ENCODE results near the gene UNC45B. TPM values are rescaled to one million over a fixed set of nuclear protein-coding genes. Genes with fewer than 3 reads are reported as not detected.
"Not testable (repeated sequence)": the region's sequence is repeated elsewhere in the genome, so short reads cannot be mapped to it uniquely, and the experiment has no call there.

Gene UNC45B
- total RNA-seq, 4 donors from 2014 or later, result 0.06 TPM; not detected in 3

DNA sequence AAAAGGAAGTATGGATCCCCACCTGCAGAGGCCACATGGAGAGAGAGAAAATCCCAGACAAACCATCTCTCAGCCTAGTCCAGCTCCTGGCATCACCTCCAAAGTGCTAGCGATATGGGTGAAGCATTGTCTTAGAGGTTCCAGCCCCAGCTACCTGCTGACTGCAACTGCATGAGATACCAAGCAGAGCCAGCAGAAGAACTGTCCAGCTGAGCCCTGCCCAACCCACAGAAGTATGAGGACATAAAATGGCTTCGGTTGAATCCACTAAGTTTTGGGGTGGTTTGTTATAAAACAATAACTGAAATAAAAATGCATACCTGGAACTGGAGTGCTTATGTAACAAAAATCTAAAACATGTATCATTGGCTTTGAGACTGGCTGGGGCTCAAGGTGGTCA lies 74.8 kb downstream of the UNC45B start:
- ATAC-seq (ENCODE audit: low FRiP score), result no peak
- no peak for DNase-seq (ENCODE audit: low spot score)
- TF ChIP-seq, protein P1, sequence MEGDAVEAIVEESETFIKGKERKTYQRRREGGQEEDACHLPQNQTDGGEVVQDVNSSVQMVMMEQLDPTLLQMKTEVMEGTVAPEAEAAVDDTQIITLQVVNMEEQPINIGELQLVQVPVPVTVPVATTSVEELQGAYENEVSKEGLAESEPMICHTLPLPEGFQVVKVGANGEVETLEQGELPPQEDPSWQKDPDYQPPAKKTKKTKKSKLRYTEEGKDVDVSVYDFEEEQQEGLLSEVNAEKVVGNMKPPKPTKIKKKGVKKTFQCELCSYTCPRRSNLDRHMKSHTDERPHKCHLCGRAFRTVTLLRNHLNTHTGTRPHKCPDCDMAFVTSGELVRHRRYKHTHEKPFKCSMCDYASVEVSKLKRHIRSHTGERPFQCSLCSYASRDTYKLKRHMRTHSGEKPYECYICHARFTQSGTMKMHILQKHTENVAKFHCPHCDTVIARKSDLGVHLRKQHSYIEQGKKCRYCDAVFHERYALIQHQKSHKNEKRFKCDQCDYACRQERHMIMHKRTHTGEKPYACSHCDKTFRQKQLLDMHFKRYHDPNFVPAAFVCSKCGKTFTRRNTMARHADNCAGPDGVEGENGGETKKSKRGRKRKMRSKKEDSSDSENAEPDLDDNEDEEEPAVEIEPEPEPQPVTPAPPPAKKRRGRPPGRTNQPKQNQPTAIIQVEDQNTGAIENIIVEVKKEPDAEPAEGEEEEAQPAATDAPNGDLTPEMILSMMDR (IDR thresholded peaks at IDR 0.05), result no peak

DNA sequence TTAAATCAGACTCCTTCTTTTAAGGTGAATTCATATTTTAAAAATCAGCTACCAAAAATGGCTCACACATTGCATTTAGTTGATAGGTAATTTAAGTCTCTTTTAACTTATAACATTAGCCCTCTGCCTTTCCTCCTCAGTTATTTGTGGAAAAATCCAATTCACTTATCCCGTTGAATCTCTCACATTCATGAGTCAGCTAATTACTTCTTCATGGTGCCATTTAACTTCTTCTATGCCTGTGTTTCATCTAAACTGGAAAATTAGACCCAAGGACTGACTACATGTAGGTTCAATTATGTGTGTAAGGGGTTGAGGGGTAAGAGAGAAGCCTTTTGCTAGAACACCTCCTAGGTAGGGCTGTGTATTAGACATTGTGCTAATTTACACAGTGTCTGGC lies 76.8 kb downstream of the UNC45B start:
- DNase-seq (ENCODE audit: low spot score), result no peak
- ATAC-seq (ENCODE audit: low FRiP score), result no peak
- TF ChIP-seq, protein P1 (IDR thresholded peaks at IDR 0.05), result no peak

DNA sequence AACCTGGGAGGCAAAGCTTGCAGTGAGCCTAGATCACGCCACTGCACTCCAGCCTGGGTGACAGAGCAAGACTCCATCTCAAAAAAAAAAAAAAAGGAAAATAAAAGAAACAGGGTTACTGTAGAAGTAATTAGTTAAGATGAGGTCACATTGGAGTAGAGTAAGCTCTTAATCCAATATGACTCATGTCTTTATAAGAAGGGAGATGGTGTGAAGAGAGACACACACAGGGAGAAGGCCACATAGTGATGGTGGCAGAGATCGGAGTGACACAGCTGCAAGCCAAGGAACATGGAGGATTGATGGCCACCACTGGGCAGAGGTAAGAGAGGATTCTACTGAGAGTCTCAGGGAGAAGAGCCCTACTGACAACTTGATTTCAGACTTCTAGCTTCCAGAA lies 79.9 kb downstream of the UNC45B start:
- TF ChIP-seq, protein P1 (IDR thresholded peaks at IDR 0.05), result no peak
- no peak for ATAC-seq (ENCODE audit: low FRiP score)
- DNase-seq (ENCODE audit: low spot score), result no peak

DNA sequence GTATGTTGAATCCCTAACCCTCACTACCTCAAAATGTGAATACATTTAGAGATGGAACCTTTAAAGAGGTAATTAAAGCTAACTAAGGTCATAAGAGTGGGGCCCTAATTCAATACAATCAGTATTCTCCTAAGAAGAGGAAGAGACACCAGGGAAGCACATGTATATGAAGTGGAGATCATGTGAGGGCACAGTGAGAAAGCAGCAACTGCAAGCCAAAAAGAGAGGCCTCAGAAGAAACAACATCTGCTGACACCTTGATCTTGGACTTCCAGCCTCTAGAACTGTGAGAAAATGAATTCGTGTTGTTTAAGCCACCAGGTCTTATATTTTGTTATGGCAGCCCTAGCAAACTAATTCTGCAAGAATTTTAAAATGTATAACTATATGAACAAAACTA lies 82.0 kb downstream of the UNC45B start:
- ATAC-seq (ENCODE audit: low FRiP score) (no peak), DNase-seq (ENCODE audit: low spot score) (no peak)
- TF ChIP-seq, protein P1 (IDR thresholded peaks at IDR 0.05), result no peak

DNA sequence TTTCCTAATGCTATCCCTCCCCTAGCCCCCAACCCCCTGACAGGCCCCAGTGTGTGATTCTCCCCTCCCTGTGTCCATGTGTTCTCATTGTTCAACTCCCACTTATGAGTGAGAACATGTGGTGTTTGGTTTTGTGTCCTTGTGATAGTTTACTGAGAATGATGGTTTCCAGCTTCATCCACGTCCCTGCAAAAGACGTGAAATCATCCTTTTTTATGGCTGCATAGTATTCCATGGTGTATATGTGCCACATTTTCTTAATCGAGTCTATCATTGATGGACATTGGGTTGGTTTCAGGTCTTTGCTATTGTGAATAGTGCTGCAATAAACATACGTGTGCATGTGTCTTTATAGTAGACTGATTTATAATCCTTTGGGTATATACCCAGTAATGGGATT lies 86.7 kb downstream of the UNC45B start:
- ATAC-seq (ENCODE audit: low FRiP score); DNase-seq (ENCODE audit: low spot score): not testable (repeated sequence)

DNA sequence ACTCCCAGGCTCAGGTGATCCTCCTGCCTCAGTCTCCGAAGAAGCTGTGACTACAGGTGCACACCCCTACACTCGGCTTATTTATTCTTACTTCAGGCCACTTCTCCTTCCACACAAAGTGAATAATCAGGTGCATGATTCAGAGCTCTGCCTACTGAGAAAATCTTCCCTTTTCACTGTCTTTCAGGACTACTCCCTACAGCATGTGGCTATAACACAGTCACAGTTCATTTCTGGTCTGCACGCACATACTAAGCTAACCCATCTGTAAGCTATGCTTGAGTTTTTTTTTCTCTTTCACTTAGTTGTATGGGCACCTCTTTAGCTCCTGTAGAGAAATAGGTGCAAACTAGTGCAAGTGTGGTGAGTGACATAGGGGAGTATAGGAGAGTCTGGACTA lies 87.7 kb downstream of the UNC45B start:
- ATAC-seq (ENCODE audit: low FRiP score), result no peak
- no peak for DNase-seq (ENCODE audit: low spot score)
- TF ChIP-seq, protein P1 (IDR thresholded peaks at IDR 0.05), result no peak

DNA sequence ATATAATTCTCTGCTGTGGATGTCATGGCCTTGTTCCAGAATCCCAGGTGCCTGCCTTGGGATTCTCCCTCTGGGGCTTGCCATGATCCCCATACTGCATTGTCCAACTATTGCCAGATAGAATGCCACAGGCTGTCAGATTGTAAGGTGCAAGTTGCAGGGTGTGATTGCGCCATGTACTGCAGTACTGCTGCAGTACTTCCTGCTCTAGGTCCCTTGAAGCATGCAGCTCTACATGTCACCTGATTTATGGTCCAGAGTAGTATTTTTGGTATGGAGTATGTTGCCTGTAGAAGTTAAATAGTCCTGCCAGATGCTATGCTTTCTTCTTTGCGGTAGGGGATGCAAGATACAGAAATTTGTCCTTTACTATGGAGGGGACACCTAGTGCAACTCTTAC lies 88.3 kb downstream of the UNC45B start:
- DNase-seq (ENCODE audit: low spot score) (no peak), ATAC-seq (ENCODE audit: low FRiP score) (no peak)
- TF ChIP-seq, protein P1 (IDR thresholded peaks at IDR 0.05), result no peak

DNA sequence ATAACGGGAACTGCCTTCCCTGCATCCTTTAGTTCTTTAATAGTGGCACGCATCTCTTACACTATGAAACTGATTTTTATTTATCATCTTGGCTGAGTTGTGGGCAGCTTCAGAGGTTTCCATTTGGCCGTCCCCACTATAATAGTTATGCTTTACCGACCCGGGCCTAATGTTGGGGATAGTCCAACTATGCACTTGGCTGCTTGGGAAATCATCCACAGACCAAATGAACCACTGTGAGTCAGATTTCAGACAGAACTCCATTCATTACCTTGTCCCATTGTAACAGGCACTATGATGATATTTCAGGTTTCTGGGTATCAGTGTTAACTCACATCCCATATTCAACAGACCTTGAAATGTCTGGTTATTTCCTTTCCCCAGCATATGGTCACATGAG lies 89.2 kb downstream of the UNC45B start:
- TF ChIP-seq, protein P1 (IDR thresholded peaks at IDR 0.05), result no peak
- no peak for DNase-seq (ENCODE audit: low spot score)
- ATAC-seq (ENCODE audit: low FRiP score), result no peak
